ENCODE data around the gene LYPD5. TPM values are rescaled to one million over a fixed set of nuclear protein-coding genes. Genes with fewer than 3 reads are reported as not detected.
A peak's percentile ranks its signal among the peaks of the same experiment; 100 is the strongest.

LYPD5 gene
- total RNA-seq, 1 experiment from 2014 or later: 0.46 TPM

DNA sequence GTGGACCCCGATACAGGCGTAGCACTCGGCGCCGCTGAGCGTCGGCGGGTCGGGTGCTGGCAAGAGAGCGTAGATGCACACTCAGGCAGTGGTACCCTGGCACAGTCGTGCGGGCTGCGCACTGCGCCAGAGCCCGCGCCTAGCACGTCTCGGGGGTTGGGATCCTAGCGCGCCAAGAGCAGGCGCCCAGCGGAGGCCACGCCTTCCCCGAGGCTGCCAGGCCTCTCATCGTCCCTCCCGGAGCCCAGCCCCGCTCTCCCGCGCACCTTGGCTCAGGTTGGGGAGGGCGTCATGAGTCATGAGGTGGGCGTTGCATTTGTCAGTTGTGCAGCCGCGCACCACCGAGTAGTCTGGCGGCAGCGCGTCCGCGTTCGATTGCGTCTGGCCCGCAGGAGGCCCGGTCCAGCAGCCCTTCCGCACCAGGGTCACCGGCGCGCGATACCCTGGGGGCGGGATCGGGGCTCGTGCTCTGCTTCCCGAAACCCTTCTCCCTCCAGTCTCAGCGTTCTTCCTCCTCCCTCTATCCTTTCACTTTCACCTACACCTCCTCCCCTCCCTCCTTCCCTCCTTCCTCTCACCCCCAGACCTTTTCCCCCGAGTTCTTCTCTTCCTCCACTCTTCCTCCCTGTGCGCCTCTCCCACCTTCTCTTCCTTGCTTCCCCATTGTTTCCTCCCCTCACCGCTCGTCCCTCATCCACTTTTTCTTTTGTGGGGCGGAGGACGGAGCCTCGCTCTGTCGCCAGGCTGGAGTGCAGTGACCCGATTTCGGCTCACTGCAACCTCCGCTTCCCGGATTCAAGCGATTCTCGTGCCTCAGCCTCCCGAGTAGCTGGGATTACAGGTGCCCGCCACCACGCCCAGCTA lies 3.5 kb downstream of the LYPD5 start (continued):
- TF ChIP-seq, protein P1, sequence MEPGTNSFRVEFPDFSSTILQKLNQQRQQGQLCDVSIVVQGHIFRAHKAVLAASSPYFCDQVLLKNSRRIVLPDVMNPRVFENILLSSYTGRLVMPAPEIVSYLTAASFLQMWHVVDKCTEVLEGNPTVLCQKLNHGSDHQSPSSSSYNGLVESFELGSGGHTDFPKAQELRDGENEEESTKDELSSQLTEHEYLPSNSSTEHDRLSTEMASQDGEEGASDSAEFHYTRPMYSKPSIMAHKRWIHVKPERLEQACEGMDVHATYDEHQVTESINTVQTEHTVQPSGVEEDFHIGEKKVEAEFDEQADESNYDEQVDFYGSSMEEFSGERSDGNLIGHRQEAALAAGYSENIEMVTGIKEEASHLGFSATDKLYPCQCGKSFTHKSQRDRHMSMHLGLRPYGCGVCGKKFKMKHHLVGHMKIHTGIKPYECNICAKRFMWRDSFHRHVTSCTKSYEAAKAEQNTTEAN (CRISPR knock-in tag; IDR thresholded peaks at IDR 0.05): no peak
- TF ChIP-seq, protein P2, sequence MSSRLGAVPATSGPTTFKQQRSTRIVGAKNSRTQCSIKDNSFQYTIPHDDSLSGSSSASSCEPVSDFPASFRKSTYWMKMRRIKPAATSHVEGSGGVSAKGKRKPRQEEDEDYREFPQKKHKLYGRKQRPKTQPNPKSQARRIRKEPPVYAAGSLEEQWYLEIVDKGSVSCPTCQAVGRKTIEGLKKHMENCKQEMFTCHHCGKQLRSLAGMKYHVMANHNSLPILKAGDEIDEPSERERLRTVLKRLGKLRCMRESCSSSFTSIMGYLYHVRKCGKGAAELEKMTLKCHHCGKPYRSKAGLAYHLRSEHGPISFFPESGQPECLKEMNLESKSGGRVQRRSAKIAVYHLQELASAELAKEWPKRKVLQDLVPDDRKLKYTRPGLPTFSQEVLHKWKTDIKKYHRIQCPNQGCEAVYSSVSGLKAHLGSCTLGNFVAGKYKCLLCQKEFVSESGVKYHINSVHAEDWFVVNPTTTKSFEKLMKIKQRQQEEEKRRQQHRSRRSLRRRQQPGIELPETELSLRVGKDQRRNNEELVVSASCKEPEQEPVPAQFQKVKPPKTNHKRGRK (CRISPR knock-in tag; IDR thresholded peaks at IDR 0.05; ENCODE audit: borderline replicate concordance): peak; percentile 87; the same call in 1 of the 2 replicates
- TF ChIP-seq, protein P3, sequence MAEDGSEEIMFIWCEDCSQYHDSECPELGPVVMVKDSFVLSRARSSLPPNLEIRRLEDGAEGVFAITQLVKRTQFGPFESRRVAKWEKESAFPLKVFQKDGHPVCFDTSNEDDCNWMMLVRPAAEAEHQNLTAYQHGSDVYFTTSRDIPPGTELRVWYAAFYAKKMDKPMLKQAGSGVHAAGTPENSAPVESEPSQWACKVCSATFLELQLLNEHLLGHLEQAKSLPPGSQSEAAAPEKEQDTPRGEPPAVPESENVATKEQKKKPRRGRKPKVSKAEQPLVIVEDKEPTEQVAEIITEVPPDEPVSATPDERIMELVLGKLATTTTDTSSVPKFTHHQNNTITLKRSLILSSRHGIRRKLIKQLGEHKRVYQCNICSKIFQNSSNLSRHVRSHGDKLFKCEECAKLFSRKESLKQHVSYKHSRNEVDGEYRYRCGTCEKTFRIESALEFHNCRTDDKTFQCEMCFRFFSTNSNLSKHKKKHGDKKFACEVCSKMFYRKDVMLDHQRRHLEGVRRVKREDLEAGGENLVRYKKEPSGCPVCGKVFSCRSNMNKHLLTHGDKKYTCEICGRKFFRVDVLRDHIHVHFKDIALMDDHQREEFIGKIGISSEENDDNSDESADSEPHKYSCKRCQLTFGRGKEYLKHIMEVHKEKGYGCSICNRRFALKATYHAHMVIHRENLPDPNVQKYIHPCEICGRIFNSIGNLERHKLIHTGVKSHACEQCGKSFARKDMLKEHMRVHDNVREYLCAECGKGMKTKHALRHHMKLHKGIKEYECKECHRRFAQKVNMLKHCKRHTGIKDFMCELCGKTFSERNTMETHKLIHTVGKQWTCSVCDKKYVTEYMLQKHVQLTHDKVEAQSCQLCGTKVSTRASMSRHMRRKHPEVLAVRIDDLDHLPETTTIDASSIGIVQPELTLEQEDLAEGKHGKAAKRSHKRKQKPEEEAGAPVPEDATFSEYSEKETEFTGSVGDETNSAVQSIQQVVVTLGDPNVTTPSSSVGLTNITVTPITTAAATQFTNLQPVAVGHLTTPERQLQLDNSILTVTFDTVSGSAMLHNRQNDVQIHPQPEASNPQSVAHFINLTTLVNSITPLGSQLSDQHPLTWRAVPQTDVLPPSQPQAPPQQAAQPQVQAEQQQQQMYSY (CRISPR knock-in tag; IDR thresholded peaks at IDR 0.05): 0 out of 2 replicates have a peak, but pooled peaks have one; percentile 13
- 0 out of 2 replicates have a peak, but pooled peaks have one; percentile 33 for TF ChIP-seq TEAD1 (CRISPR knock-in tag; IDR thresholded peaks at IDR 0.05)
- no peak for TF ChIP-seq PRRX2 (CRISPR knock-in tag; IDR thresholded peaks at IDR 0.05)
- TF ChIP-seq, protein P4, sequence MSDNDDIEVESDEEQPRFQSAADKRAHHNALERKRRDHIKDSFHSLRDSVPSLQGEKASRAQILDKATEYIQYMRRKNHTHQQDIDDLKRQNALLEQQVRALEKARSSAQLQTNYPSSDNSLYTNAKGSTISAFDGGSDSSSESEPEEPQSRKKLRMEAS (CRISPR knock-in tag; IDR thresholded peaks at IDR 0.05): peak; percentile 79
- TF ChIP-seq, protein P5, sequence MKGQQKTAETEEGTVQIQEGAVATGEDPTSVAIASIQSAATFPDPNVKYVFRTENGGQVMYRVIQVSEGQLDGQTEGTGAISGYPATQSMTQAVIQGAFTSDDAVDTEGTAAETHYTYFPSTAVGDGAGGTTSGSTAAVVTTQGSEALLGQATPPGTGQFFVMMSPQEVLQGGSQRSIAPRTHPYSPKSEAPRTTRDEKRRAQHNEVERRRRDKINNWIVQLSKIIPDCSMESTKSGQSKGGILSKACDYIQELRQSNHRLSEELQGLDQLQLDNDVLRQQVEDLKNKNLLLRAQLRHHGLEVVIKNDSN (CRISPR knock-in tag; IDR thresholded peaks at IDR 0.05): peak; percentile 23; the same call in 1 of the 2 replicates
- TF ChIP-seq, protein P6, sequence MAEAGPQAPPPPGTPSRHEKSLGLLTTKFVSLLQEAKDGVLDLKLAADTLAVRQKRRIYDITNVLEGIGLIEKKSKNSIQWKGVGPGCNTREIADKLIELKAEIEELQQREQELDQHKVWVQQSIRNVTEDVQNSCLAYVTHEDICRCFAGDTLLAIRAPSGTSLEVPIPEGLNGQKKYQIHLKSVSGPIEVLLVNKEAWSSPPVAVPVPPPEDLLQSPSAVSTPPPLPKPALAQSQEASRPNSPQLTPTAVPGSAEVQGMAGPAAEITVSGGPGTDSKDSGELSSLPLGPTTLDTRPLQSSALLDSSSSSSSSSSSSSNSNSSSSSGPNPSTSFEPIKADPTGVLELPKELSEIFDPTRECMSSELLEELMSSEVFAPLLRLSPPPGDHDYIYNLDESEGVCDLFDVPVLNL (CRISPR knock-in tag; IDR thresholded peaks at IDR 0.05; ENCODE audit: borderline replicate concordance, low read depth): peak; percentile 55; the same call in 1 of the 2 replicates
- TF ChIP-seq, protein P7, sequence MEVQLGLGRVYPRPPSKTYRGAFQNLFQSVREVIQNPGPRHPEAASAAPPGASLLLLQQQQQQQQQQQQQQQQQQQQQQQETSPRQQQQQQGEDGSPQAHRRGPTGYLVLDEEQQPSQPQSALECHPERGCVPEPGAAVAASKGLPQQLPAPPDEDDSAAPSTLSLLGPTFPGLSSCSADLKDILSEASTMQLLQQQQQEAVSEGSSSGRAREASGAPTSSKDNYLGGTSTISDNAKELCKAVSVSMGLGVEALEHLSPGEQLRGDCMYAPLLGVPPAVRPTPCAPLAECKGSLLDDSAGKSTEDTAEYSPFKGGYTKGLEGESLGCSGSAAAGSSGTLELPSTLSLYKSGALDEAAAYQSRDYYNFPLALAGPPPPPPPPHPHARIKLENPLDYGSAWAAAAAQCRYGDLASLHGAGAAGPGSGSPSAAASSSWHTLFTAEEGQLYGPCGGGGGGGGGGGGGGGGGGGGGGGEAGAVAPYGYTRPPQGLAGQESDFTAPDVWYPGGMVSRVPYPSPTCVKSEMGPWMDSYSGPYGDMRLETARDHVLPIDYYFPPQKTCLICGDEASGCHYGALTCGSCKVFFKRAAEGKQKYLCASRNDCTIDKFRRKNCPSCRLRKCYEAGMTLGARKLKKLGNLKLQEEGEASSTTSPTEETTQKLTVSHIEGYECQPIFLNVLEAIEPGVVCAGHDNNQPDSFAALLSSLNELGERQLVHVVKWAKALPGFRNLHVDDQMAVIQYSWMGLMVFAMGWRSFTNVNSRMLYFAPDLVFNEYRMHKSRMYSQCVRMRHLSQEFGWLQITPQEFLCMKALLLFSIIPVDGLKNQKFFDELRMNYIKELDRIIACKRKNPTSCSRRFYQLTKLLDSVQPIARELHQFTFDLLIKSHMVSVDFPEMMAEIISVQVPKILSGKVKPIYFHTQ (CRISPR knock-in tag; IDR thresholded peaks at IDR 0.05): no peak
- TF ChIP-seq GTF2I (CRISPR knock-in tag; conservative IDR thresholded peaks at IDR 0.05): 0 out of 2 replicates have a peak, but pooled peaks have one; percentile 50

DNA sequence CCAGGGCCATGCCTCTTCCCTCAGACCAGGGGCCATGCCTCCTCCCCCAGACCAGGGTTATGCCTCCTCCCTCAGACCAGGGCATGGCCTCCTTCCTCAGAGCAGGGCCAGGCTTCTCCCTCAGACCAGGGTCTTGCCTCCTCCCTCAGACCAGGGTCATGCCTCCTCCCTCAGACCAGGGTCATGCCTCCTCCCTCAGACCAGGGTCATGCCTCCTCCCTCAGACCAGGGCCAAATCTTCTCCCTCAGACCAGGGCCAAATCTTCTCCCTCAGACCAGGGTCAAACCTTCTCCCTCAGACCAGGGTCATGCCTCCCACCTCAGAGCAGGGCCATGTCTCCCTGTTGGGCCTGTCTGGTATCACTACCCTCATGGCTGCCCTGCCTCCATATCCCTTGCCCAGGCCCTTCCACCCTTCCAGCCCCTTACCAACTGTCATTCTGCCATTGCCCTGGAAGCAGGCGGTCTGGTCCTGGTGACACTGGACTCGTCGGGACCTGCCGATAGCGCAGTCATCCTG lies 4.2 kb downstream of the LYPD5 start:
- peaks cover 86% of the 10 kb centered on the region for H3K27me3 Mint-ChIP-seq (ENCODE audit: low read depth)
- CTCF ChIA-PET: no interaction called here
- no peak overlapping the region for H3K27ac Mint-ChIP-seq
- H3K9me3 Mint-ChIP-seq: peaks cover 4% of the 10 kb centered on the region; the same call in 1 of the 2 replicates
- peak overlapping the region; percentile 80 for H3K4me3 Mint-ChIP-seq
- DNase-seq (ENCODE audit: low spot score) (no peak), ATAC-seq (no peak)
- H3K36me3 Mint-ChIP-seq: no peaks in the 10 kb centered on the region
- peaks cover 5% of the 10 kb centered on the region; the same call in 1 of the 2 replicates for H3K4me1 Mint-ChIP-seq
- POLR2A ChIA-PET: no interaction called here
- TF ChIP-seq, protein P1 (CRISPR knock-in tag; IDR thresholded peaks at IDR 0.05): no peak
- TF ChIP-seq GABPB1 (CRISPR knock-in tag; IDR thresholded peaks at IDR 0.05) (no peak), PRRX2 (CRISPR knock-in tag; IDR thresholded peaks at IDR 0.05) (no peak), FOXP1 (CRISPR knock-in tag; IDR thresholded peaks at IDR 0.05; ENCODE audit: borderline replicate concordance) (no peak), NFYB (CRISPR knock-in tag; conservative IDR thresholded peaks at IDR 0.05; ENCODE audit: low read depth) (no peak)
- TF ChIP-seq, protein P8, sequence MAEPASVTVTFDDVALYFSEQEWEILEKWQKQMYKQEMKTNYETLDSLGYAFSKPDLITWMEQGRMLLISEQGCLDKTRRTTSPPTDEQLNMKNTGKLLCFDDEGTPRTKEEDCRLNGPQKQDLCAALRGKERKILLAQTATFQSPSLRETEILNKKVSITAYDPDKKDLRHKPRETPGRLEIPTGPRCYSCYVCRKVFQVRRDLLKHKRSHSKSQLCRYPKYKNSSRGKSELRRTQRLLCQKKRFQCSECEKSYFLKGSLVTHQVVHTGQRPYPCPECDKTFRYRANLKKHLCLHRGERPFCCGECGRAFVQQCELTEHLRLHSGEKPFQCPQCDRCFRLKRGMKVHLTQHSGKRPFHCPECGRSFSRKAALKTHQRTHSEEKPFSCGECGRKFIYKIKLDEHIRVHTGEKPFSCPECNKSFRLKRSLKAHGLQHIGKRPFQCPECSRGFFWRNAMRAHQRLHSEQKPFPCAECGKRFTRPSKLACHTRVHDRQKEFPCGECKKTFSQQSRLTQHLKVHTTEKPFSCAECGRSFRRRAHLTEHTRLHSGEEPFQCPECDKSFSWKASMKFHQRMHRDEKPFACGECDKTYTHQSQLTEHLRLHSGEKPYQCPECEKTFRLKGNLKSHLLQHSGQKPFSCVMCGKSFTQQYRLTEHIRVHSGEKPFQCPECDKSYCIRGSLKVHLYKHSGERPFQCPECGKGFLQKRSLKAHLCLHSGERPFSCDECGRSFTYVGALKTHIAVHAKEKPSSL (CRISPR knock-in tag; conservative IDR thresholded peaks at IDR 0.05): no peak
- TF ChIP-seq, protein P9, sequence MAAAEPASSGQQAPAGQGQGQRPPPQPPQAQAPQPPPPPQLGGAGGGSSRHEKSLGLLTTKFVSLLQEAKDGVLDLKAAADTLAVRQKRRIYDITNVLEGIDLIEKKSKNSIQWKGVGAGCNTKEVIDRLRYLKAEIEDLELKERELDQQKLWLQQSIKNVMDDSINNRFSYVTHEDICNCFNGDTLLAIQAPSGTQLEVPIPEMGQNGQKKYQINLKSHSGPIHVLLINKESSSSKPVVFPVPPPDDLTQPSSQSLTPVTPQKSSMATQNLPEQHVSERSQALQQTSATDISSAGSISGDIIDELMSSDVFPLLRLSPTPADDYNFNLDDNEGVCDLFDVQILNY (CRISPR knock-in tag; IDR thresholded peaks at IDR 0.05): no peak

All from WTC11 (cell line).